Stimulated activated CD8-positive, alpha-beta memory T cell treated with anti-CD3 and anti-CD28 coated beads, Interleukin-7, amount 100 ng/mL, for 1 hour (primary cell): Measurements from ENCODE around the gene TGFB2.

ENCODE experiments used
- DNase-seq, 2 donors: peaks; one replicate each; pipeline ENCODE4 v3.0.0-alpha.2; 2020; ENCODE audit warnings: low read depth in 2 of 2

Gene TGFB2

DNA sequence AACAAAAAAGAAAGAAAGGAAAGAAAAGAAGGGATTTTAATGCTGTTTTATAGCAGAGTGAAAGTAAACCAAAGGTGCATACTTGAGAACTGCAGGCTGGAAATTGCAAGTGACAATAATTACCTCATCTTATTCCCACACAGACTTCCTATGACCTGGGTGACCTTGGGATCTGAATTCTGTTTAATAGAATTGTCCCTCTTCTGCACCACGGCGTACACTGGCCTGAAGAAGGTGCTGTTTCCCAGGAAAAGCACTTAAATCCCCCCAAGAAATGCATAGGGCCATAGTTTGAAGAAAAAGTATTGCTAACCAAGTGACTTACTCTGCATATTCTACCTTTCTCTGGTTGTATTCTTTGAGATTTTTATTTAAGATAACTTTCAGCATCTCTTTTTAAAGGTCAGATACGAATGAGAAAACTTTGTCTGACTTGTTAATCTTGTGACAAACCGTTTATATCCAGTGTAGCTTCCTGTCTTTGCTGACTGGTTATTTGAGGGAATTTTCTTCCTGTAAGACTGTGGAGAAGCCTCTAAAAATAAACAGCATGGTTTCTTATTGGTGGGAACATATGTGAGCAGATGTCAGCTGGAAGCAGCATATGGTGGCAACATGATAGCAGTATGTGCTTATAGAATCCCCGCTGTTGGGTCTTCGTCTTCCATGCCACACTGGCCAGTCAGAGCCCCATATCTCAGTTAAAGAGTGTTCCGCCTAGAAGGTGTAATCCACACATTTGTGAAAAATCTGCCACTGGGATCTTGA lies 16.3 kb downstream of the TGFB2 start:
- no peak for DNase-seq

DNA sequence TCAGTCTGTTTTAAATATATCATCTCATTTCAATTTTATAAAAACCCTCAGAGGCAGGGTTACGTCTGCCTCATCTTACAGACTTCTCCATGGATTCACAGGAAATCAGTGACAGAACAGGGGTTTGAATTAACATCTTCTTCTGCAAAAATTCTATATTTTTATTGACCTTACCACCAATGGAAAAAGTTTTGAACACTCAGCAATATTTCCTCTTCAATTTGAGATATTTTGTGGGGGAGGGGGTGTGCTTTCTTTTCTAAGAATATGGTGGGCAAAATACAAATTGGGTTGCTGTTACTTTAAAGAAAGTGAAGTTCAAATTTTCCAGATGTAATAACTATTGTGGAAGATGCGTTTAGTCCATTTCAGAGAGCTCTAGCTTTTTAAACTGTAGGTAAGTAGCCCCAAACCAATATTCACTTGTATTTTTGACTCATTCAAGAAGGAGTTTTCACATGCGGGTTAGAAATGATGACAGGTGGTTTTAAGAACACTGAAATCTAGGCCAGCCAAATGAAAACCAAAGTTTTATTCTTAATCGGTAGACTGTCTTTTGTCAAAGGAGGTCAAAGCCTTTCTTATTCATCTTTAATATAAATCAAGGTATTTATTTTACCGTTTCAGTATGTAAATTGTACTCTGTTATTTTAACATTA lies 17.4 kb downstream of the TGFB2 start:
- DNase-seq, result no peak

DNA sequence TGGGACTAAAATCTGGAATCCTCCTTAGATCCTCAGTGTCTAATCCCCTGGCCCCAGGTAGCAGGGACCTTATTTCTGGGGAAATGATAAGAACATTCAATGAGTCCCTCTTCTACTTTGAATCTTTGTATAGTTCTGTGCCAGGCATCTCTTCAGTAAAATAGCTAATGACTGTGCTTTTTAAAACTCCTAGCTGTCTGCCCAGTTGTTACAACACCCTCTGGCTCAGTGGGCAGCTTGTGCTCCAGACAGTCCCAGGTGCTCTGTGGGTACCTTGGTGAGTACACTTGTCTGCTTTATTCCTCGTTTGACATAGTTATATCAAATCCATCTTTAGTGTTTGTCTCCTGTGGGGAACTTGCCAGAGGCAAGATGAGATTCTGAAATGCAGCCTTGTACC lies 18.0 kb downstream of the TGFB2 start:
- DNase-seq, result no peak

DNA sequence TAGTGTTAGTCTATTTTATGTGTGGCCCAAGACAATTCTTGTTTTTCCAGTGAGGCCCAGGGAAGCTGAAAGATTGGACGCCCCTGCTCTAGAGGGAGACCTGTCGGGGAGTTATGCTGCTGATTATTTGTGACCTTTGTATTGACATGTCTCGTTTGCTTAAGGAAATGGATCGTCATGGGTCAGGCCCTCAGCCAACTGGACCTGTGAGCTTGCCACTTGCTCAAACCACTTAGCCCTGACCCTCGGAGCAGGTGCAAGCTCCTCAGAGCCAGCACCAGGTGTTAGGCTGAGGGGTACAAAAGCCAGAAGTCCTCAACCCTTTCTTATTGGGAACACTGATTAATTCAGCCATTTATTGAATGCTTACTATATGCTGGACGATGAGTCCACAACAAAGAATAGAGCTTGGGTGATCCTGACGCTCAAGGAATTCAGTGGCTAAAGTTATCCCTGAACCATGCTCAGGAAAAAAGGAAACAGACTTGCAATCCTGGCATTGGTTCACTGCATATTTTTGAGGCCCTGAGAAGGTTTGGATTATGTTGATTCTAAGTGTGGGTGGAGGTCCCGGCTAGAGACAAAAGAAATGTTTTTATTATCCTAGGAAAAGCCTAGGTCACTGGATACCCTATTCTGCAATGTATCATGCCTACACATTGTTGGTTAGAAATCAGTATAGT lies 19.0 kb downstream of the TGFB2 start:
- no peak for DNase-seq

DNA sequence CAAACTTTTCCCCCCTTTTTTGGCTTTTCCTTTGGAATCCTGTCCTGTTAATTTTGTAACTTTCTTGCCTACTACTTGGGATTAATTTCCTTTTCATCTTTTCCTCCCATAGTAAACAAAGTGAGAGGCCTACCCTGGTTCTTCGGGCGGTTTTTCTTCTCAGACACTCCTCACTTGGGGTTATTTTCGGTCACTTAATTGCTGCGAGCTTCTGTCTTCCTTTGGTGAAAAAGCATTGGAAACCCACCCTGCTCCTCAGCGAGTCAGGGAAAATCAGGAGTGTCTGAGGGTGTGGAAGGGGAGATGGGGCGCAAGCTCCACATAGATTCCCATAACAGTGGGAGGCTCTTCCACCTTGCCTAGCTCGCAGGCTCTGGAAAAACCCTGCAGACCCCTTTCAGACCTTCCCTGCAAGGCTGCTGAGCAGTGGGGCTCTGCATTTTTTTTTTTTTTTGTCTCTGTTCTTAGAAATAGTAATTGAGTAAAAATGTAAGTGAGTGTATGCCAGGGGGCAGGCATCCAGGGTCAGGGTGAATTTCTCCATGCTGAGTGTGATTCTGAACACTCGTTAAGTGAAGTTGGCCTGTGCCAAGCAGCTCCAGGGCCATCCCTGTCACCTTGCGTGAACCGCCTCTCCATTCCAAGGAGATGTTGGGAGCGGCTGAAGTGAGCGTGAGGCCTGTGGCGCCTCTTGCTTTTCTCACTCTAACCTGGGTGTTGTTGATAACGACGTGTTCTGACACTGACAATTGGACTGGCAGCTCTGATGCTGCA lies 20.3 kb downstream of the TGFB2 start:
- no peak for DNase-seq

DNA sequence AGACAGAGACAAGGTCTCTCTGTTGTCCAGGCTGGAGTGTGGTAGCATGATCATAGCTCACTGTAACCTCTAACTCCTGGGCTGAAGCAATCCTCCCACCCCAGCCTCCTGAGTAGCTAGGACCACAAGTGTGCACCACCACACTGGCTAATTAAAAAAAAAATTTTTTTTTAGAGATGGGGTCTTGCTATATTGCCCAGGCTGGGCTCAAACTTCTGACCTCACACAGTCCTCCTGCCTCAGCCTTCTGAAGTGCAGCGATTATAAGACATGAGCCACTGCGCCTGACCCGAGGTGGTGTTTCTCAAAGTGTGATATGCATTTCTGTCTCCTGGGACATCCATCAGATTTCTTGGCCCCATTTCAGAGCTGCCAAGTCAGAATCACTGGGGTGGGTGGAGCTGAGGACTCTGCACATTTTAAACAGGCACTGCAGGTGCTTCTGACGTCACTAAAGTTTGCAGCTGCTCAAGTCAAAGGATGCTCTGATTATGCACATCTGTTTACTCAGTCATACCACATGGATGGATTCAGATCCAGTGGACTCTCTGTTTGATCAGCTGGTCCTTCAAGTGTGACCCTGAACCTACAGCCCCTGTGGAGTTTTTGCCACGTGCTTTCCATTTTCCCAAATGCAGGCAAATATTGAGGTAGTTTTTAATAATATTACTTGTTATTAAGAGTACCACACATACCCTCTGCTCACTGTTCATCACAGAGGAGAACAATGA lies 21.4 kb downstream of the TGFB2 start:
- DNase-seq, result no peak

DNA sequence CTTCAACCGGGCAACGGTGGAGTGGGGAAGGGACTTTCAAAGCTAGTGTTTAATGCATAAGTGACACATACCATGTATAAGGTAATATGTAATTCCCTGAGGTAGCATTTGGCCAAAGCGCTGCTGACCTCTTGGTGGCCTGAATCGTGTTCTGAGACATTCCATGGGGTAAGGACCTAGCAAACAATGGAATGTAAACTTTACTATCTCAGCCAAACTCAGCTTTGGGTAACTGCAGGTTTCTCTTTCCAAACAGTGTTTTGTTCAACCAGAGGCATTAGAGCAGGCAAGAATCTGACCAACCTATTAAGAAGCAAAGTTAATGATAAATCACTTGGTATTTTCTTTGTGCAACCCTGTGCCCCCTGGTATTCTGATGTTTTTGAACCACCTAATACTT lies 22.0 kb downstream of the TGFB2 start:
- DNase-seq, result no peak

DNA sequence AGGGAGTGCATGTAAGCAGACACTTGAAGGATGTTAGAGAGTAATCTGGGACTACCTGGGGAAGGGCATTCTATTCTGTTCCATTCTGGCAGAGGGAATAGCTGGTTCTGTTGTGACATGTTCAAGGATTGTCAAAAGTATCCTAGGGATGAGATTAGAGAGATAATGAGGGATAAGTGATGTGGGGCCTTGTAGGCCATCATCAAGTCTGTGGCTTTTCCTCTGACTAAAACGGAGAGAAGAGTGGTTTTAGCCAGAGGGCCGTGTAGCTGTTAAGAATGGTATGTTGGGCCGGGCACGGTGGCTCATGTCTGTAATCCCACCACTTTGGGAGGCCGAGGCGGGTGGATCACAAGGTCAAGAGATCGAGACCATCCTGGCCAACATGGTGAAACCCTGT lies 23.6 kb downstream of the TGFB2 start:
- no peak for DNase-seq

DNA sequence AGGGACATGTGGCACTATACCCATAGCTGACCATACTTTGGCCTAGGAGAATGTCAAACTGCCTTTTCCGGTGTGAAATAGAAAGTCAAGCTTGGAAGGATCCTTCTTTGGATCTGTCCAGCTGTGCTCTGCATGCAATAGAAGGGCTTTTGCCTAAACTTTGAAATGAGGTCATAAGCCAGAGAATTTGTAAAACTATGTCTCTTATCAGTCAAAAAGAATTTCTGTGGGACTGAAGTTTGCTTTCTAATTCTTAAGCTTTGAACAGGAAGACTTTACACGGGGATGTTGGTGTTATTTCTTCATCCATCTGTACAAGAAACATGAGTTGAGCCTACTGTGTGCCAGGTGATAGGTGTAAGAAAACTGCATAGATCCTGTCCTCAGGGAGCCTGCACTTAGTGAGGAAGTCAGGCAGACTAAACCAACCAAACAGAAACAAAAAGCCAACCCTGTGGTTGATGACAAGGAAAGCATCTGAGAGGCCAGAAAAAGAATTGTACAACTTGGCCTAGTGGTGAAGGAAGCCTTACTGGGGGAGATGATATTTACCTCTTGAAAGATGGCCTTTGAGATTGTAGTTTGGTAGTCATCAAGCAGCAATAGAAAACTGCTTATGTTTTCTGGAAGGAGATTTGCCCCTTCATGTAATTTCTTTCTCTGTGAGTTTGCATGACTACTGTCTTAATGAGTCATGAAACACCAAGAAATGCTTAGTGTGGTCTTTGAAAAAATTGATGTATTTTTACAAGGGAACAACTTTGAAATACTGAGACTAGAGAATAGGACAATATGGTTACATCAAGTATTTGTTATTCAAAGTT lies 24.8 kb downstream of the TGFB2 start:
- DNase-seq, result no peak

DNA sequence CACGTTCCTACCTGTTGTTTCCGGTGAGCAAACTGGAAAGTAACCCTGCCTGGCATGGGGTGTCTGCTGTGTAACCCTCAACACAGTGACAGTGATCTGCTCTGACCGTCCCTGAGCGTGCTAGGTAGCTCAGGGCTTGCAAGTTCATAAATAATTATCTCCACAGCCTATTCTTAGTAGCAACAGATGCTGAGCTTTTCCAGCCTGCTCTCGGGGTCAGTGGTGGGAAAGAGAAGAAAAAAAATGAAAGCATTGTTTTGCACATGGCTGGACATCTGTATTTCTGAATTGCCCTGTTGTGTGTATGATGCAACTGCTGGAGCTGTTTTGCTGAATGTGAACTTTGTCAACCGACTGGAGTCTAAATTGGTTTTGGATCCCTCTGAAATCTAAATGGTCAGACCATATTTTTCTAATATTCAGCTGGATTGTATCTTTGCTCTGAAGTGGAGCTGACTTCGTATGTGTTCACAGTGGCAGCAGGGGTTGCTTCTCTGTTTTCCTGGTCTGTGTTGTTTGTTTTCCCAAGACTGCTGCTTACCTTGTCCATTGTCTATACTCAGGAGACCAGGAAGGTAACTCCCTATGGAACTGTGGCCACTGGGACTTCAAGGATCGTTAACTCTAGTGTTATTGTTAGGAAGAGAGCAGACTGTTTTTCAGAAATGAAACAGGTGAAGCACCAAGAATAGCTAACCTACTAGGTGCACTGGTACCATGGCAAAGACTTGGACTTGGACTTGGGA lies 27.0 kb downstream of the TGFB2 start:
- DNase-seq, result no peak

DNA sequence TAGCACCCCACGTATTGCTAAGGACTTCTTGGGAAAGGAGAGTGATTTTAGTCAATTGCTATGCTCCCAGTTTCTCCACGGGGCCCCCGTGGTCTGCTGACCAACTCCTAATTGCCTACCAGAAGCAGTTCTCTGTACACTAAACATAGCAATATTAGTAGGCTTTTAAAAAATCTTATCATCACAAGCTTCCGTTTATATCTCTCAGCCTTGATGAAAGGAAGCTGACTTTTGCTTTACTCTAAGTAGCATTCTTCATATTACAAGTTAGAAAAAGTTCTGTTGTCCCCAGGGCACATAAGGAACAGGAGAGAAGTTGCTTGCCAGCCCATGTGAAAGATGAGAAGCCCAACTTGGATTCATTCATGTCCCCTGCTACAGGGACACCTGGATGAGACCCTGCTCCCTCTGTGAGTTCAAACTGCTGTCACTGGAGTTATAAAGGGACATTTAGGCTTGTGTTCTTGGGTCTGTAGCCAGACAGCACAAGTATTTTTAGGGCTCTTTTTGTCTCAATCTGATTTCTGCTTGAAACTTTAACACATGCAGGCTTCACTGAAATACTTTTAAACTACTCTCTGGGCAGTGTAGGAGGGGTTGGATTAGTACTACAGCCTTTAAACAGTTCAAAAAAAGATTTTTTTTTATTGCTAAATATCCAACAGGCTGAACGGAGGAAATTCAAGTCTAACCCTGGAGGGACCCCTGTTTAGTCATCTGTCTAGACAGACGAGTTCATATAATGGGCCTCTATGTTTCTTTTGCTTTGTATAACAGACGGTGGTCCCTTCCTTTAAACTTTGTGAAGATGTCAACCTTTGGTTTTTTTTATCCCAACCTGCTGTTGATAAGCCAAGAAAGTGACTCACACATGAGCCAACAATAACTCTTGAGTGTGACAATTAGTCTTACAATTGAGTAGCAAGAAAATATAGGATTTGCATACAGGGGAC lies 29.5 kb downstream of the TGFB2 start:
- DNase-seq, result no peak

DNA sequence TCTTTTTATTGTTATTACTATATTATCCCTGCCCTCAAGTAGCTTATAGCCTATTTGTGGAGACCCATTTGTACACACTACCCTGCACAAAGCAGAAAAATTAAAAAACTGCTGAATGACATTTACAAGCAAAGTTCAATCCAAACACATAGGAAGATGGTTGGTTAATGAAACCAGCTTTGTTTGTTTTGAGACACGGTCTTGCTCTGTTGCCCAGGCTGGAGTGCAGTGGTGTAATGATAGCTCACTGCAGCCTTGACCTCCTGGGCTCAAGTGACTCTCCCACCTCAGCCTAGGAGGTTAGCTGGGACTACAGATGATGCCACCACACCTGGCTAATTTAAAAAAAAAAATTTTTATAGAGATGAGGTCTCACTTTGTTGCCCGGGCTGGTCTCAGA lies 31.6 kb downstream of the TGFB2 start:
- DNase-seq, result no peak

DNA sequence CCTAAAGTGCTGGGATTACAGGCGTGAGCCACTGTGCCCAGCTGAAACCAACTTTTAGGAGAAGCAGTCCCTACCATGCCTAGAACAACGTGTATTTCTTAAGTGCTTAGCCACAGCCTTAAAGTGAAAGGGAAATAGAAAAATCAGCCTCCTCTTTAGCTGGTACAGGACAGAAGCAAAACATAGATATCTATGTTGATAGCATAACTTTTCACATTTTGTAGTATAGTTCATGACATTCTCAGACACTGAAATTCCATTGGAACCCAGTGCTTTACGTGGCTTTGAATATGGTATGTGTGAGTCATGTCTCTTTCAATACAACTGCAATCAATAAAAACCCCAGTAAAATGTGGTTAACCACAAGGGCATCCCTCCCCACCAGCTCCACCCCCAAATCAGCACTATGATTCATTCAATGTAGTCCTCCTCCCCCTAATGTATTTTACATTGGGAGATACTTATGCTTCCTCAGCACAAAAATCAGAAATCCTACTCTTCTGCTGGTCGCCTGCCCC lies 32.1 kb downstream of the TGFB2 start:
- peak; percentile 3 to 15 for DNase-seq

DNA sequence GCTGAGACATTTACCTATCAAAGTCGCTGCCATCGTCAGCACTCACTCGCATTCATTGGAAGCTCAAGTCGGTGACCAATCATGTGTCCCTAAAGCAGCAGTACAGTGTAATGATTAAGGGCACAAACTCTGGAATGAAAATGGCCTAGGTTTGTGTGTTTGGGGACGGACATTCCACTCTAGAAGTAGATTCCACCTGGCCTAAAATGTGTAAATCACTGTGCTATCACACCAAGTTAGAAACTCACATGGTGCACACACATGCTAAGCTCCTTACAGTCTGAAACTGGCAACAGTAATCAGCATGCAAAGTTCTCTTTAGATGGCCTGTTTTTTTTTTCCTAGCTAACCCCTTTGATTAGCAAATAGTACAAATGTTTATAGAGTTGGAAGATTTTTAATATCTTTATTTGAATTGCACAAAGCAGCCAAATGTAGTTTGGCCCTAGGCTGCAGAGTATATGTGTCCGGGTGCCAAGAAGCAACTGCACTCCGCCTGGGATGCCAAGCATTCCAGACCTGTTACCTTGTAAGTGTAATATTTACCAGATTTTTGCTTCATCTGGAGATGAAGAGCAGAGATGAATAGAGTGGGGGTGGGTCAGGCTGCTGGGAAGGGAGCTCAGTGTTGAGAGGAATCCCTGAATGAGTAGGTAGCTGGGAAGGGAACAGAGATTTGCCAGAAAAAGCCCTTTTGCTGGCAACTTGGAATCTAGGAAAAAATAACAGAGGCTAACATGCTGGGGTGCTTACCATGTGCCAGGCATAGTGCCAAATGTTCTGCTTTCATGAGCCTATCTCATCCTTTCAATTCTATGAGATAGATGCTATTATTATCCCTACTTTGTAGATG lies 35.2 kb downstream of the TGFB2 start:
- no peak for DNase-seq

DNA sequence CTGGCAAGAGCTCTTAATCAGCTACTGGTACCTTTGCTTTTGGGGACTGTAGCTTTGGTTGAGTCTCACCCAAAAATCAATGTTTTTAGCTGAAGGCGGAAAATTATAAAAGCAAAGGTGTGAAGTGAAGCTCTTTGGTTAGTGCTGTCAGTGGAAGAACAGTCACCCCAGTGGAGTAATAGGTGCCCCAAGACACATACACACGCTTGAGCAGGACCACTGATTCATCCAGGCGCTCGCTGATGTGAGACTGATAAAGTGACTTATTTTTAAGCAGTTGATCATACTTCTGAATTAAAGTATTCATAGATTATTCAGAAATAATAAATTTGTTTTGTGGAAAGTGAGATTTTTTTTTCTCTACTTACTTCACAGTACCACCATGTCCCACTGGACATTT lies 37.1 kb downstream of the TGFB2 start:
- DNase-seq, result no peak

DNA sequence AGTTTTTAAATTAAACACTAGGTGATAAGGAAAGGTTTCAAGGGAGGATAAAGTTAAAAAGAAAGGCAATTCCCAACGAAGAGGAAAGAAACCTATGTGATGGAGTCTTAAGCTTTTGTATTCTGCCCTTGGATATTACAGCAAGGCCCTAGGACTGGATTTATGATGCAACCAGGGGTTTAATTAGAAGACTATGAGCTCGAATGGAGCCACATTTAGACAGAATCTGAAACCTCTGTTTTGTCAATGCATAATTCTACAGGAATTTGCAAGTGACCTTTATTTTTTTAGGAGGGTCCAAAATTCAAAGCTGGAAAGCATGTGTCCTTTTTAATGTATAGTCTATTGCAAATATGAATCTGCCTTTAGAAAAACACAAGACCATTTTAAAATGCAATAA lies 37.9 kb downstream of the TGFB2 start:
- no peak for DNase-seq

DNA sequence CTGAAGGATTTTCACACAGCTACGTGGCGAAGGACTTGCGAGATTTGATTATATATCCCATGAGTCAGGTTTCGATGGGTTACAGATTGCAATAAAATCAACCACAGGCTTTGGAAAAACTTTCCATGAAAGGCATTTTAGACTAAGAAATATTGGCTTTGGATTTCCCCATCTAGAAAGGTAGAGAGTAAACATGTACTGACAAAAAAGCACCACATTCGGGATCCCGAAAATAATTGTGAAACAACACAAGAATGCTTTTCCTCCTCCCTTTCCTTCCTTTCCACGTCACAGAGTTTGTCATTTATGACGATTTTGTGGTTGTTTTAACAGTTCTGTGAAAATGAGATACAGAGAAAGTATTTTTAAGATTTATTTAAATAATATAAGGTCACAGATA lies 38.5 kb downstream of the TGFB2 start:
- DNase-seq, result no peak

DNA sequence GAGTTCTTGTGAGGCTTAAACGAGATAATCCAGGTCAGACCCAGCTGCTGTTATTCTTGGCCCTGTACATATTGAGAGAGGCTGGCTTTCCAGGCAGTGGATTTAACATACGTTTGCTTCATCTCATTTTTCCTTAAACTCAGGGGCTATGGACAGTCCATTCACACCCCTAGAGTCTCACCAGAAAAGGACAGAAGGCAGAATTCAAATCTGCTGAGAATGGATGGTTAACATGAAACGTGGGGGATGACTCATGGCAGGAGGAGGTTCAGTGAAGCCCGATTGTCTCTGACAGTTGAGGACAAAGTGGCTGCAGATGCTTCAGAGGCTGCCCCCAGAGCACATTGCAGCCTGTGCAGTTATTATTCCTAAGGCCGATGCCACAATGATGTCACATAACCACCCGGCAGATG lies 39.5 kb downstream of the TGFB2 start:
- no peak for DNase-seq
